T-helper 1 cell (primary cell): ENCODE measurements around the gene VCAN.

Experiments used
- DNase-seq, 5 donors: peaks; one replicate each; pipeline ENCODE4 v3.0.0-alpha.2; 2012 to 2020

Gene VCAN

DNA sequence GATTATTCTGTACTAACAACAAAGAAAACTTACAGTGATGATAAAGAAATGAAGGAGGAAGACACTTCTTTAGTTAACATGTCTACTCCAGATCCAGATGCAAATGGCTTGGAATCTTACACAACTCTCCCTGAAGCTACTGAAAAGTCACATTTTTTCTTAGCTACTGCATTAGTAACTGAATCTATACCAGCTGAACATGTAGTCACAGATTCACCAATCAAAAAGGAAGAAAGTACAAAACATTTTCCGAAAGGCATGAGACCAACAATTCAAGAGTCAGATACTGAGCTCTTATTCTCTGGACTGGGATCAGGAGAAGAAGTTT is 67.9 kb downstream of the VCAN start:
- DNase-seq = no peak

DNA sequence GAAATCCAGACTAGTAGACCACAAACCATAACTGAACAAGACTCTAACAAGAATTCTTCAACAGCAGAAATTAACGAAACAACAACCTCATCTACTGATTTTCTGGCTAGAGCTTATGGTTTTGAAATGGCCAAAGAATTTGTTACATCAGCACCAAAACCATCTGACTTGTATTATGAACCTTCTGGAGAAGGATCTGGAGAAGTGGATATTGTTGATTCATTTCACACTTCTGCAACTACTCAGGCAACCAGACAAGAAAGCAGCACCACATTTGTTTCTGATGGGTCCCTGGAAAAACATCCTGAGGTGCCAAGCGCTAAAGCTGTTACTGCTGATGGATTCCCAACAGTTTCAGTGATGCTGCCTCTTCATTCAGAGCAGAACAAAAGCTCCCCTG is 68.6 kb downstream of the VCAN start:
- no peak for DNase-seq

DNA sequence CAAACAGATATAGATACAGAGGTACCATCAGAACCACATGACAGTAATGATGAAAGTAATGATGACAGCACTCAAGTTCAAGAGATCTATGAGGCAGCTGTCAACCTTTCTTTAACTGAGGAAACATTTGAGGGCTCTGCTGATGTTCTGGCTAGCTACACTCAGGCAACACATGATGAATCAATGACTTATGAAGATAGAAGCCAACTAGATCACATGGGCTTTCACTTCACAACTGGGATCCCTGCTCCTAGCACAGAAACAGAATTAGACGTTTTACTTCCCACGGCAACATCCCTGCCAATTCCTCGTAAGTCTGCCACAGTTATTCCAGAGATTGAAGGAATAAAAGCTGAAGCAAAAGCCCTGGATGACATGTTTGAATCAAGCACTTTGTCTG is 69.2 kb downstream of the VCAN start:
- DNase-seq = no peak

DNA sequence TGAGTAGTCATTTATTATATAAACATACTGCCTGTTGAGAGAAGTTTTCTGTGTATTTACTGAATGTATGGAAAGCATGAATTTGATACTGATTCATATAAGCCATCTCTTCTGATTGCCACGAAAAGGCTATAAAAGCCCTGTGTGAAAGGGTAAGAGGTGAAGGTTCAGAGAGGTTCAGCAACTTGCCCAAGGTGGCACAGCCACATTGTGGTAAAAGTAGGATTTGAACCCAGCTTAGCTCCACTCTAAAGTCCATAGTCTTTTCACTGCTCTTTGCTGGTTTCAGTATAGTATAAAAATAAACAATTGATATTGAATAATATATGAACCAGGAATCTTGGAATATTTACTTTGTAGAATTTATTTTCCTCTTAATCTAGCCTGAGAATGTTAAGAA is 71.3 kb downstream of the VCAN start:
- no peak for DNase-seq

DNA sequence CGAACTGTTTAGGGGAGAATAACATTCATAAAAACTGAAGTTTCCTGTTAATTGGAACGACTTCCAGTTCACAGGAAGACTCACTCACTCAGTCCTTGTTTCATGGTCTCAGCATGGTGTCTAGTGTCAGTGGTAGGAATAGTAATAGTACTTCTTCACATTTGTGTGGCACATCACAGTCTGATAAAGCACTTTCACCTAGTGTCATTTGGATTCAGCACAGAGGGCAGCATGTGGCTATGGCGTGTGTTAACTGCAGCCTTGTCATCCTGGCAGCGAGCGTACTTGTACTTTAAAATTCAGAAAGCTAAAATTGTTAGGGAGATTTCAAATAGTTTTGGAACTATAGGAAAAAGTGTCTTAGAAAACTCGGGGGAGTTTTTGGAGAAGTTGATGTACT is 72.4 kb downstream of the VCAN start:
- no peak for DNase-seq

- no peak for DNase-seq
Measured at GRCh38 chr5:83547161-83547560, 75.6 kb downstream of the VCAN start.

DNA sequence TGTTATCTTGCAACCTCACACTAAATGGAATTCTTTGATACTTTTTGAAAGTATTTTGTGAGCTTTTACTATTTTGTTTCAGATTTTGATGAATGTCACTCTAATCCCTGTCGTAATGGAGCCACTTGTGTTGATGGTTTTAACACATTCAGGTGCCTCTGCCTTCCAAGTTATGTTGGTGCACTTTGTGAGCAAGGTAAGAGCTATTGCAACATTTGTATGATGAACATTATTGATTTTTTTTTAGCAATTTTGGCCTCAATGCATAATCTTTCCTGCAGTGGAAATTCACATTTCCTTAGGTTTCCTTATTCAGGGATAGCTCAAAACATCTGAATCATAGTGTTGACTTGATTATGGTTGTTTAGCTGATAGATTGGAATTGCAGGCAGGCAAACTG is 76.3 kb downstream of the VCAN start:
- DNase-seq = no peak

GRCh38 chr5:83548581-83548980 is 77.0 kb downstream of the VCAN start:
- DNase-seq = no peak

GRCh38 chr5:83549076-83549475 is 77.5 kb downstream of the VCAN start:
- no peak for DNase-seq

GRCh38 chr5:83549674-83550073 is 78.1 kb downstream of the VCAN start:
- no peak for DNase-seq

DNA sequence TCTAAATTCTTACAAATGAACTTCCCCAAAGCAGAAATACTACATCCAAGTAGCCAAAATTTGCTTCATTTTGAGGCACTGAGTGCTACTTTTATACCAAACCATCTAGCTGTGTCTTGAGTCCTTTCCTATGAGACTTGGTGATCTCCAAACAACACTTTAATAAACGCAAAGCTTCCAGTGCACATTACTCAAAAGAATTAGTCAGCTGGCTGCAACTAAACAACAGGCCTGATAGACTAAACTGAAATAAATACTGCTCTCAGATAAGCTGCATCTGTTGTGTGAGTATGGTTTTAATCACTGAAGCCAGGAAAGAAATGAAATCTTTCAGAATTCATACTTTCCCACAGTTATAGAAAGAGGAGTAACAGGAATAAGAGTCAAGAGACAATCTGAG is 80.3 kb downstream of the VCAN start:
- no peak for DNase-seq

GRCh38 chr5:83552275-83552674 is 80.7 kb downstream of the VCAN start:
- DNase-seq = no peak

- no peak for DNase-seq
Measured at GRCh38 chr5:83553000-83553486, 81.5 kb downstream of the VCAN start.

- DNase-seq = no peak
Measured at GRCh38 chr5:83554133-83554532, 82.6 kb downstream of the VCAN start.

DNA sequence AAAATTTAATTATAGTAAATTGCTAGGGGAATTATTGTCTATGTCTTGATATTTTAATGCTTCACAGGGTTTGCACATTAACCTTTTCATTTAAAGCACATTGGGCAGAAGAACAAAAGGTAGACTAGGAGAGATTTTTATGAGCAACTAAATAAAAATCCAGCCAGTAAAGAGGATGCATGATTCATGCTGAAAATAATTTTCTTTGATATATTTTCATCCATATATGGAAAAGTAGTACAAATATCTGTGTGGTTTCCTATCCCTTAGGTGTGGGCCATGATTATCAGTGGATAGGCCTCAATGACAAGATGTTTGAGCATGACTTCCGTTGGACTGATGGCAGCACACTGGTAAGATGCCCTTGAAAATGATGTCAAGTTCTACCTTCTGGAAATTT is 83.1 kb downstream of the VCAN start:
- no peak for DNase-seq

DNA sequence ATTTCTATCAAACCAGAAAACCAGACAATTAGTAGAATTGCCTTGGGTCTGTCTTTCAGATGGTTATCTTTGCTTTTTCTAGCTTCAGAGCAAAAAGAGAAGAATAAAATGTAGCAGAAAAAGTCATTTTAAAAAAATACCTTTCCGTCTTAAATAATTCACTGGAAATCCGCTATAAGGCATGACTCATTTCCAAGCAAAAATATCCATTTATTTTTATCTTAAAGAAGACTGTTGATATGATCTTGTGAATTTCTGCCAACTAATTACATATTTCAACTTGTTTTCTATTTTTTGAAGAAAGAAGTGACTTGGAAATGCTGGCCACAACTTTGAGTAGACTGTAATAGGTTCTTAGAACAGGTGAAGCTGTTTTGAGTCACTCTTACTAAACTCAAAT is 83.7 kb downstream of the VCAN start:
- DNase-seq = no peak

DNA sequence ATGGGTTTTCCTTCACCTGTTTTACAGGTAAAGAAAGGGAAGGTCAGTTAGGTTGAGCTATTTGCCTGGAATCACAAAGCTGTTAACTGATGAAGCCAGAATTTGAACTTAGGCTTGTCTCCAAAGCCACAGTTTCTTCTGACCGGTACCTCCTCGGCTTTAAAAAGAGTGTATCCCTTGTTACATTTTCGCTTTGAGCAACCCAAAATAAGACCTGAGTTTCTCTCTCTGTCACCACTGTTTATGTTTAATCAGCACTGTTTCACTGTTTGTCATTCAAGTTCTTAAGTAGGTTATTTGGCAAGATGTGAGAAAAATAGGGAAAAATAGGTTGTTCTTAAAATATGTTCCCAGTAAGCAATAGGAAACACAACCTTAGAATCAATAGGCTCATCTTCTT is 84.6 kb downstream of the VCAN start:
- DNase-seq = no peak

GRCh38 chr5:83559118-83559785 is 87.7 kb downstream of the VCAN start:
- no peak for DNase-seq

- no peak for DNase-seq
Measured at GRCh38 chr5:83562071-83562606, 90.6 kb downstream of the VCAN start.

DNA sequence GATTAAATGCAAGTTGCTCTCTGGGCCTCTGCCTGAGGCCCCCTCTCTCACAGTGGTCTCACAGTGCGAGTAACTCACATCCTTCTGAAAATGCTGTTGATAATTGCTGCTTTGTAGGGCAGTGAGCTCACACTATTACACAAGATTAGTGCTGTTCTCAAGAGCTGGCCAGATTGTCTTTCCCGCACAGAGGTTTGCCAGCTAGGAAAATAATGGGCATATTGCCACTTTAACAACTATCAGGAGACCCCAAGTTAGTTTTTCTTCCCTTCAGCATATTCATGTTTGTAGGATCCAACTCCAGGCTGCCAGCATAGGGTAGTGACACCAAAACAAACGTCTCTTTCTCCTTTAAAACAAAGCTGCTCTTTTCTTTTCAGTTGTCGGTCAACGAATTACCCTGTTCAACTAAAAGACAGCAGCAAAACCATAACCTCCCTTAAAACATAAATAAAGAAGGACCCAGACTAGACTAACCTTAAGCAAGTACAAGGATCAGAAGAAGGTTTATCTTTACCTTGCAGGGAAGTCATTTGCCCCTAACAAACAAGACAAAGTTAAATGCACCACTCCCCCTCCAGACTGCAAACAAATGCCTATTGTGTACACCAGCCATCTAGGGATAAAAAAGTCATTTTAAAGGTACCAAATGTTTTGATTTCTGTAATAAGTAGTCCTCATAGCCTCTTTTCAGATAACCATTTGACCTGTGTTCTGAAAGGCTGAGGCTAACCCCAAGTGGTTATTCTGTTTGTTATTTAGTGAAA is 91.4 kb downstream of the VCAN start:
- no peak for DNase-seq

DNA sequence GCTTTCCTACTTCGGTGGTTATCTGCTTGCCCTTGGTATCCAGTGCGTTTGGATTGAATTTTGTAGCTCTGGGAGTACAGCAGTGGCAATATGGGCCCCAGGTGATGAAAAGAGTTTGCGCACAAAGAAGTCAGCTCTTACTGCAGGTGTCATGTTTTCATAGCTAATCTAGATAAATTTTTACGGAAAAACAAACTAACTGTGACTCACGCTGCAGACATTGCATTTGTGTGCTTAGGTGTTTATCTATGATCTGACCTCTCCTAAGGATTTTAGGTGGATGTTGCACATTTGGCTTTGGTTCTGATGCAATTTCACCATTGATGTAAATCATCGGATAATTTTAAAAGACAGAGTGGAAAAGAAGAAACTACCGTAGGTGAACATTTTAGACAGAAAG is 92.1 kb downstream of the VCAN start:
- no peak for DNase-seq

- peak in 1 of 5 donors; percentile 28 for DNase-seq
Measured at GRCh38 chr5:83564069-83564749, 92.7 kb downstream of the VCAN start.

GRCh38 chr5:83567741-83568140 is 96.2 kb downstream of the VCAN start:
- no peak for DNase-seq

- DNase-seq = no peak
Measured at GRCh38 chr5:83568186-83568585, 96.6 kb downstream of the VCAN start.
